NCI-H1417 (cell line): ENCODE measurements around the gene NEUROD6.
A peak's percentile ranks its signal among the peaks of the same experiment; 100 is the strongest.

ENCODE experiments used
- DNase-seq, 3 experiments: peaks; one replicate each; lab custom pipeline; 2025; lab: John Stamatoyannopoulos, UW

NEUROD6 gene

GRCh38 chr7:31340603-31341002 is at the start of gene NEUROD6:
TSS of gene NEUROD6 (minus strand) at chr7:31340726. CDS start at chr7:31339268, 1,458 bp downstream.
- peak in 1 of 3 experiments; percentile 15 for DNase-seq

GRCh38 chr7:31384466-31384865 is 43.9 kb upstream of the NEUROD6 start:
- no peak for DNase-seq

GRCh38 chr7:31382722-31383121 is 42.2 kb upstream of the NEUROD6 start:
- no peak for DNase-seq

GRCh38 chr7:31373337-31374289 is 33.1 kb upstream of the NEUROD6 start:
- peak; percentile 45 to 82 (median 57) for DNase-seq

GRCh38 chr7:31372231-31372959 is 31.9 kb upstream of the NEUROD6 start:
- DNase-seq = no peak

- peak in 2 of 3 experiments; percentile 27 to 68 for DNase-seq
These were observed 31.1 kb upstream of the NEUROD6 start for GRCh38 chr7:31371621-31372020.

GRCh38 chr7:31370609-31371008 is 30.1 kb upstream of the NEUROD6 start:
- no peak for DNase-seq

GRCh38 chr7:31368620-31369019 is 28.1 kb upstream of the NEUROD6 start:
- DNase-seq = peak; percentile 58 to 76 (median 72)

GRCh38 chr7:31363496-31363895 is 23.0 kb upstream of the NEUROD6 start:
- no peak for DNase-seq

GRCh38 chr7:31363051-31363450 is 22.5 kb upstream of the NEUROD6 start:
- DNase-seq = no peak

- DNase-seq = no peak
These were observed 21.9 kb upstream of the NEUROD6 start for GRCh38 chr7:31362401-31362800.

GRCh38 chr7:31358467-31358866 is 17.9 kb upstream of the NEUROD6 start:
- no peak for DNase-seq

GRCh38 chr7:31345421-31345820 is 4.9 kb upstream of the NEUROD6 start:
- no peak for DNase-seq

GRCh38 chr7:31343516-31344305 is 3.2 kb upstream of the NEUROD6 start:
- DNase-seq = no peak

GRCh38 chr7:31341141-31341540 is 615 bp upstream of the NEUROD6 start:
- DNase-seq = no peak

GRCh38 chr7:31340051-31340450 is 475 bp downstream of the NEUROD6 start:
- DNase-seq = no peak

GRCh38 chr7:31338706-31339105 is 1.8 kb downstream of the NEUROD6 start:
- DNase-seq = no peak

GRCh38 chr7:31337002-31337565 is 3.4 kb downstream of the NEUROD6 start:
- no peak for DNase-seq

GRCh38 chr7:31336202-31337001 is 4.1 kb downstream of the NEUROD6 start:
- DNase-seq = no peak

- DNase-seq = no peak
These were observed 4.7 kb downstream of the NEUROD6 start for GRCh38 chr7:31335884-31336201.
